ENCODE results near the gene RAB9A.
A peak's percentile ranks its signal among the peaks of the same experiment; 100 is the strongest.
"Not testable (repeated sequence)": the region's sequence is repeated elsewhere in the genome, so short reads cannot be mapped to it uniquely, and the experiment has no call there.

Gene RAB9A

DNA sequence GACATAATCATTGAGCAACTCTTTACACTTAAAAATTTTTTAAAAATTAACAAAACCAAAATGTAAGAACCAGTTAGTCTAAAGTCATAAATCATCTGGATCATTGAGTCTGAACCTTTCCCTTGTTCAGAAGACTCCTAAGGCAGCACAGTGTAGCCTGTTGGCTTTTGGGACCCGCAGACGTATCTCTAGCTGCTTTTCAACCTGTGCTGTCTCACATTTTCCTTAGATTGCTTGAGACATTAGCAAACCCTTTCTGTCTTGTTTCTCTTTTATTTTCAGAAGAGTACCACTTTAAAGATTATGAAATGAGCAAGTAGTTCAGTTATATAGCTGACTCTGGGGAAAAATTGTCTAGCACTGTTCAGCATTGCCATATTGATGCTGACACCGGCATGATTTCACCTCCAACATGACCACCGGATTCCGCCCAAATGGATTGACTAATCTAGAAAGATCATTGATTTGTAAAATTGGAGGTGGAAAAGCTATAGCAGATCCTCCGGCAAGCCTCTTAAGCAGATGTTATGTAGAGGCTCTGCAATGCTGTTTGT, 27.1 kb upstream of the RAB9A start:
- Mint-ChIP-seq H3K9me3 (no peaks in the 10 kb centered on the region), H3K27ac (peak overlapping the region; percentile 71), H3K36me3 (peaks cover 22% of the 10 kb centered on the region), H3K4me3 (peak overlapping the region; percentile 39), H3K4me1 (peaks cover 9% of the 10 kb centered on the region)
- DNase-seq (ENCODE audit: low spot score in 2 of 2) (no peak), ATAC-seq (peak; percentile 72)

- H3K36me3 Mint-ChIP-seq = peaks cover 22% of the 10 kb centered on the region
- H3K27ac Mint-ChIP-seq = peak overlapping the region; percentile 71
- no peak for DNase-seq (ENCODE audit: low spot score in 2 of 2)
- no peaks in the 10 kb centered on the region for H3K9me3 Mint-ChIP-seq
- H3K4me3 Mint-ChIP-seq = peak overlapping the region; percentile 39
- peaks cover 9% of the 10 kb centered on the region for H3K4me1 Mint-ChIP-seq
- ATAC-seq = no peak
These were observed 26.6 kb upstream of the RAB9A start for GRCh38 chrX:13662355-13662791.

DNA sequence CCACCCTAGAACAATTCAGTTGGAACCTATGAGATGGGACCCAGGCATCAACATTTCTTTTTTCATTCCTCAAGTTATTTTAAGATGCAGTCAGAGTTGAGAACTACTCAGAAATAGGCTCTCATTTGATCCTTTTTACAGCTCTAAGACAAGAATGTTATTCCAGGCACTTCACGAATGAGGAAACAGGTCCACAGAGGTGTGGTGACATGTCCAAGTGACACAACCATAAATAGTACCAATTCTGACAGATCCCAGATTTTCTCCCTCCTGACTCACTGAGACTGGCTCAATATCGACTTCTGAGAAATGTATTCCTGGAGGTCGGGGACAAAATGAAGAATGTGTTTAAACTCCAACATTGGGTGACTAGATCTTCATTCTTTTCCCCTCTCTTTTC, 24.9 kb upstream of the RAB9A start:
- H3K4me3 Mint-ChIP-seq = no peak overlapping the region
- ATAC-seq (no peak), DNase-seq (ENCODE audit: low spot score in 2 of 2) (no peak)
- H3K4me1 Mint-ChIP-seq = peaks cover 1% of the 10 kb centered on the region
- no peaks in the 10 kb centered on the region for H3K9me3 Mint-ChIP-seq
- H3K27ac Mint-ChIP-seq = no peak overlapping the region
- H3K36me3 Mint-ChIP-seq = peaks cover 22% of the 10 kb centered on the region

DNA sequence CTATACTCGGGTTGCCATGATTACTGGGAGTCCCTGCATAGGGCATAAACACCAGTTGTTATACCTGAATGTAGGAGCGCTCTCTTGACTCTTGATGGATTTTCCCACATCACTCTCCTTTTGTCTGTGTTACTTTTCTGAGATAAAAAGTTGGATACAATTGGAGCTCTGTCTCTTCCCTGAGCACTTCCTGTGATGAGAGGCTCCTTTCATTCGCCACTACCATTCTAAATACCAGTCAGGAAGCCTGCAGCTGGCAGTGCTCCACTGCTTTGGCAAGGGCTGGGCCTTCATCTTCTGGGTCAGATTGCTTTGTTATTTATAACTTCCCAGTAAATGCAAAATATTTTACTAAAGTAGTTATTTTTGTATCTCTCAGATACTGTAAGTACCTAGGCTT, 22.1 kb upstream of the RAB9A start:
- Mint-ChIP-seq H3K4me1 (peaks cover 14% of the 10 kb centered on the region), H3K4me3 (no peak overlapping the region), H3K36me3 (peaks cover 8% of the 10 kb centered on the region), H3K27ac (no peak overlapping the region), H3K9me3 (no peaks in the 10 kb centered on the region)
- ATAC-seq (no peak), DNase-seq (ENCODE audit: low spot score in 2 of 2) (no peak)

DNA sequence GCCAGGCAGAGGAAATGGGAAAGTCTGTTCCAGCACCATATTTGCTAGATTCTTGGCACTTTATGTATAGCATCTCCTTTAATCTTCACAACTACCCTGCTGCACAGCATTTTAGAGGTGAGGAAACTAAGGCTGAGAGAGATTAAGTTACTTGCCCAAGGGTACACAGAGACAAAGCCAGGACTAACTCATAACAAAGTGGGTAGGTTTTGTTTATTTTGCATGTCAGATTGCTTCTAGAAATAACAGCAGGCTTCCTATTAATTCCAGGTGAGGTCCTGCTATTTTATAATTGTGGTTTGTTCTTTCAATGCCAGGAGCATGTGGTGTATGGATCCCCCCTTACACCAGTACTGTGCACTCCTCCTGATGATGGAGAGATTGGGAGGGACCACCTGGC, 21.0 kb upstream of the RAB9A start:
- DNase-seq (ENCODE audit: low spot score in 2 of 2) = no peak
- no peak overlapping the region for H3K4me3 Mint-ChIP-seq
- H3K27ac Mint-ChIP-seq = no peak overlapping the region
- no peak for ATAC-seq
- peaks cover 6% of the 10 kb centered on the region for H3K36me3 Mint-ChIP-seq
- no peaks in the 10 kb centered on the region for H3K9me3 Mint-ChIP-seq
- peaks cover 14% of the 10 kb centered on the region for H3K4me1 Mint-ChIP-seq

- H3K9me3 Mint-ChIP-seq = no peaks in the 10 kb centered on the region
- DNase-seq (ENCODE audit: low spot score in 2 of 2) (peak in 1 of 2 donors; percentile 76), ATAC-seq (peak; percentile 90)
- H3K27ac Mint-ChIP-seq = peak overlapping the region; percentile 89
- H3K36me3 Mint-ChIP-seq = no peaks in the 10 kb centered on the region
- H3K4me1 Mint-ChIP-seq = peaks cover 14% of the 10 kb centered on the region
- peak overlapping the region; percentile 60 for H3K4me3 Mint-ChIP-seq
These were observed 19.6 kb upstream of the RAB9A start for GRCh38 chrX:13669246-13669737.

DNA sequence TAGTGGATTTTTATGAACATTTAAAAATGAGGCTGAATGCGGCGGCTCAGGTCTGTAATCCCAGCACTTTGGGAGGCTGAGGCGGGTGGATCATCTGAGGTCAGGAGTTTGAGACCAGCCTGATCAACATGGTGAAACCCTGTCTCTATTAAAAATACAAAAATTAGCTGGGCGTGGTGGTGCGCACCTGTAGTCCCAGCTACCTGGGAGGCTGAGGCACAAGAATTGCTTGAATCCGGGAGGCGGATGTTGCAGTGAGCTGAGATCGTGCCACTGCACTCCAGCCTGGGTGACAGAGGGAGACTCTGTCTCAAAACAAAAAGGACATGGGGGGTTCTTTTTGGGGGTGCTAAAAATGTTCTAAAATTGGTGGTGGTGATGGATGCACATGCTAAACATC, 19.2 kb upstream of the RAB9A start:
- Mint-ChIP-seq H3K27ac (peak overlapping the region; percentile 89), H3K4me1 (peaks cover 14% of the 10 kb centered on the region), H3K4me3 (peak overlapping the region; percentile 60)
- H3K9me3 Mint-ChIP-seq; DNase-seq (ENCODE audit: low spot score in 2 of 2); H3K36me3 Mint-ChIP-seq; ATAC-seq: not testable (repeated sequence)

GRCh38 chrX:13670197-13670596, 18.7 kb upstream of the RAB9A start:
- DNase-seq (ENCODE audit: low spot score in 2 of 2) (no peak), ATAC-seq (no peak)
- peaks cover 14% of the 10 kb centered on the region for H3K4me1 Mint-ChIP-seq
- peak overlapping the region; percentile 89 for H3K27ac Mint-ChIP-seq
- H3K36me3 Mint-ChIP-seq = no peaks in the 10 kb centered on the region
- H3K4me3 Mint-ChIP-seq = peak overlapping the region; percentile 60
- H3K9me3 Mint-ChIP-seq = no peaks in the 10 kb centered on the region

GRCh38 chrX:13673016-13673415, 15.9 kb upstream of the RAB9A start:
- H3K27ac Mint-ChIP-seq = no peak overlapping the region
- no peak for DNase-seq (ENCODE audit: low spot score in 2 of 2)
- H3K4me1 Mint-ChIP-seq = peaks cover 14% of the 10 kb centered on the region
- no peaks in the 10 kb centered on the region for H3K9me3 Mint-ChIP-seq
- no peak overlapping the region for H3K4me3 Mint-ChIP-seq
- H3K36me3 Mint-ChIP-seq = no peaks in the 10 kb centered on the region
- ATAC-seq = no peak

DNA sequence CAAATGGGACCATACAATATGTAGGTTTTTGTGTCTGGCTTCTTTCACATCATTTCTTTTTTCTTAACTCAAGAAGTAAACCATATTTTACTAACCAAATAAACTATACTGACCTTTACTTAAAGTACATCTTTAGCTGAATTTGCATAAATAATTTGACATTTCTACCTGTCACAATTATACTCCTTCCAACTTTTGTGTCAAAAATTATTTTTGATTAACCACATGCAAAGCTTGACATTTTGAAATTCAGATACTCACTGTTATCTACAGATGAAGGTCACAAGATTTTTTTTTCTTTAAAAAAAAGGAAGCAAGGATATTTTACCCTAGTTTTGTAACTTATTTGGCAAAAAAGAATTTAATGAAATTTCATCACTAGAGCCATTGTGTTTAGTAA, 12.0 kb upstream of the RAB9A start:
- no peak for DNase-seq (ENCODE audit: low spot score in 2 of 2)
- Mint-ChIP-seq H3K4me1 (no peaks in the 10 kb centered on the region), H3K27ac (no peak overlapping the region), H3K4me3 (no peak overlapping the region), H3K9me3 (no peaks in the 10 kb centered on the region), H3K36me3 (no peaks in the 10 kb centered on the region)
- ATAC-seq = no peak

DNA sequence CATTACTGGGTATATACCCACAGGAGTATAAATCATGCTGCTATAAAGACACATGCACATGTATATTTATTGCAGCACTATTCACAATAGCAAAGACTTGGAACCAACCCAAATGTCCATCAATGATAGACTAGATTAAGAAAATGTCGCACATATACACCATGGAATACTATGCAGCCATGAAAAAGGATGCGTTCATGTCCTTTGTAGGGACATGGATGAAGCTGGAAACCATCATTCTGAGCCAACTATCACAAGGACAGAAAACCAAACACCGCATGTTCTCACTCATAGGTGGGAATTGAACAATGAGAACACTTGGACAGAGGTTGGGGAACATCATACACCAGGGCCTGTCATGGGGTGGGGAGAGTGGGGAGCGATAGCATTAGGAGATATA, 9.2 kb upstream of the RAB9A start:
- not testable (repeated sequence) for H3K27ac Mint-ChIP-seq; DNase-seq (ENCODE audit: low spot score in 2 of 2)

DNA sequence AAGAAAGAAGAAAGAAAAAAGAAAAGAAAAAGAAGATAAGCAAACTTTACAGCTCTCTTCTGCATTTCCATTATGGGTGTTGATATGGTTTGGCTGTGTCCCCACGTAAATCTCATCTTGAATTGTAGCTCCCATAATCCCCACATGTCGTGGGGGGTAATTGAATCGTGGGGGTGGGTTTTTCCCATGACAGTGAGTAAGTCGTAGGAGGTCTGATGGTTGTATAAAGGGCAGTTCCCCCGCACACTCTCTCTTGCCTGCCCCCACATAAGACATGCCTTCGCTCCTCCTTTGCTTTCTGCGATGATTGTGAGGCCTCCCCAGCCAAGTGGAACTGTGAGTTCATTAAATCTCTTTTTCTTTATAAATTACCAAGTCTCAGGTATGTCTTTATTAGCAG, 7.3 kb upstream of the RAB9A start:
- Mint-ChIP-seq H3K27ac (no peak overlapping the region), H3K36me3 (no peaks in the 10 kb centered on the region), H3K9me3 (no peaks in the 10 kb centered on the region), H3K4me3 (no peak overlapping the region), H3K4me1 (peaks cover 9% of the 10 kb centered on the region)
- DNase-seq (ENCODE audit: low spot score in 2 of 2) (no peak), ATAC-seq (no peak)

More for the DNA sequence above, 9.2 kb upstream of the RAB9A start:
- not testable (repeated sequence) for ATAC-seq, H3K36me3 Mint-ChIP-seq, H3K9me3 Mint-ChIP-seq, H3K4me3 Mint-ChIP-seq, H3K4me1 Mint-ChIP-seq

- Mint-ChIP-seq H3K36me3 (no peaks in the 10 kb centered on the region), H3K27ac (no peak overlapping the region), H3K4me1 (peaks cover 20% of the 10 kb centered on the region), H3K9me3 (no peaks in the 10 kb centered on the region), H3K4me3 (no peak overlapping the region)
- ATAC-seq (no peak), DNase-seq (ENCODE audit: low spot score in 2 of 2) (no peak)
These were observed 4.6 kb upstream of the RAB9A start for GRCh38 chrX:13684361-13684760.

DNA sequence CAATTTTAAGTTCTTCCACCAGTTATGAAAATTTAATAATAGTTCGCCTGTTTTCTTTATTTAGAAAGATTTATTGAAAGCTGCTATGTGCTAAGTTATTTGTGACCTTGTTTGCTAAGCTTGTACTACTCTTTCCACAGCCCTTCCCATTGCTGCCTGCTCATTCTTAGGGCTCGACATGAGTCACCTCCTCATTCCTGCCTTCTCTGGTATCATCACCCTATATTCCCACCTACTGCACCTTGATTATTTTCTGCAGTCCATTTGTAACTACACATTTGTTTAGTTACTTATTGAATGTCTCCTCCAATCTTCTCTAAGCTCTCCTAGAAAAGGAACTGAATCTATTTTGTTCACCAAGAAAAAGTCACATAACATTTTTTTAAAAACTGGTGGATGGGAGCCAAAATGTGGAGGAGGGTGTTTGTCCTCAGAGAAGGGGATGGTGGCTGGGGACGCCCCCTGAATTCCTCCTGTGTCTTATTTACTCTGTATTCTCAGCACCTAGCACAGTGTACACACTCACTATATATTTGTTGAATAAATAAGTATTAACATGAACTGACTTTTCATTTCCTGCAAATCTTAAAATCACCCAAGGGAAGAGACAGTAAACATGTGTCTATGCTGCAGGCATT, 3.7 kb upstream of the RAB9A start:
- Mint-ChIP-seq H3K4me1 (peaks cover 21% of the 10 kb centered on the region), H3K36me3 (no peaks in the 10 kb centered on the region), H3K27ac (no peak overlapping the region), H3K4me3 (no peak overlapping the region), H3K9me3 (no peaks in the 10 kb centered on the region)
- DNase-seq (ENCODE audit: low spot score in 2 of 2) (no peak), ATAC-seq (no peak)

DNA sequence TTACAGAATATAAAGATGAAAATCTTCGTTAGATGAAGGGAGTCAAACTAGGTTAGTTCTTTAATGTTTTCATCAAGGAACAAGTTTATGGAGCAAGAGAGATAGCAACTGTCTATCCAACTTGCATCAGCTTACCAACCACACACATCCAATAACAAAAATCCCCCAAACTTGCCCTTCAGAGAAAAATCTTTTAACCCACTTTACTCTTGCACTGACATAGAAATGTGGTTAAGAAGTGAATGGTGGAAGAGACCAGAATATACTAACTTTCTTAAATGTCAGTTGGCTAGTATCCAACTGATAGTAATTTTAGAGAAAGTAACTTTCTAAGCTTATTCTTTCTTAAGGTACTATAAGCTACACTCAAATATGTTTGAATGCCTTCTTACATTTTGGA, 1.7 kb upstream of the RAB9A start:
- DNase-seq (ENCODE audit: low spot score in 2 of 2) = no peak
- no peak for ATAC-seq
- Mint-ChIP-seq H3K9me3 (no peaks in the 10 kb centered on the region), H3K4me1 (peaks cover 34% of the 10 kb centered on the region), H3K36me3 (peaks cover 13% of the 10 kb centered on the region), H3K27ac (peak overlapping the region; percentile 91), H3K4me3 (no peak overlapping the region)

DNA sequence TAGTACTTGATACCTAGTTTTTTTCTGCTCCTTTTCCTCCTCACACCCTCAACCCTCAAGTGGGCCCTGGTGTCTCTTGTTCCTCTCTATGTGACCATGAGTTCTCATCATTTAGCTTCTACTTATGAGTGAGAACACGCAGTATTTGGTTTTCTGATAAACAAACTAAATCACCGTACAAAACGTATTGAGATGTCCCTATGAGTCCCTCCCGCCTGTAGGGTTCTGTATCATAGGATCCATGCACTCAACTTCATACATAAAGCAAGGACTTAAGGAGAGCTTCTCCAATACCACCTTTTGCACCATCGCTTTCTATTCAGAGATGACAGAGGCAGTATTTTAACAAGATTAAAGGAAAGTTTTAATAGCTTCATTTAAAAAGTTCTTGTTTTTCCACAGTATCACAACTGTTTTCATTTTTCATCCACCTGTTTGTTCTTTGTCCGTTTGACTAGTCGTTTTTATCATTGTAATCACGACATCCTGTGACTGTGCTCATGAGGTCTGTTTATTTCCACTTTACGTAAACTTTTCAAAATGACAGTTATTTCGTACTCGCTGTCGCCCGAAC, 457 bp upstream of the RAB9A start:
- Mint-ChIP-seq H3K27ac (peak overlapping the region; percentile 94), H3K4me1 (peaks cover 47% of the 10 kb centered on the region), H3K9me3 (no peaks in the 10 kb centered on the region), H3K4me3 (peak overlapping the region; percentile 77), H3K36me3 (peaks cover 19% of the 10 kb centered on the region)
- DNase-seq (ENCODE audit: low spot score in 2 of 2) (no peak), ATAC-seq (peak; percentile 71)
